HCT116 (cell line): ENCODE measurements around the gene FLG. TPM values are rescaled to one million over a fixed set of nuclear protein-coding genes. Genes with fewer than 3 reads are reported as not detected.

Experiments used
- ATAC-seq: fragments of 200-7000 bp; cut with Tn5 transposase; 2 replicates; pipeline ENCODE4 v1.9.1; 2020; ENCODE audit warnings: mild to moderate bottlenecking, moderate library complexity
- BruUV-seq: library from RNA; stranded (reverse); fragments of 400-500 nt; replicated peaks from 2 replicates; lab custom pipeline; 2021; lab: Mats Ljungman, UMichigan
- CTCF ChIA-PET: fragments of 300-600 bp; sonication (Branson Sonifier 250); formaldehyde crosslinking; loops from one replicate; lab custom pipeline; 2021; ENCODE audit warnings: antibody characterized with exemption; lab: Charles Lee
- POLR2A ChIA-PET: fragments of 300-600, 350-600 bp; sonication (Branson Sonifier 250); formaldehyde crosslinking; loops from one replicate; lab custom pipeline; 2021; ENCODE audit warnings: antibody characterized with exemption; lab: Charles Lee
- RAD21 ChIA-PET, 2 experiments: fragments of 300-600 bp; sonication (Branson Sonifier 250); formaldehyde crosslinking; loops; one replicate each; lab custom pipeline; 2023; ENCODE audit warnings: low total read pairs in 2 of 2; ENCODE audit not compliant: uncharacterized antibody in 2 of 2, unreplicated experiment in 2 of 2, low non-redundant PET in 1 of 2; lab: Charles Lee
- DNase-seq: peaks from one replicate; pipeline ENCODE4 v3.0.0-alpha.2; 2010; ENCODE audit warnings: low read depth, low spot score
- H2AFZ ChIP-seq: fragments of 200-600 bp; shearing (Covaris generic), sonication (generic); 2 replicates; pipeline ENCODE4 v1.6.1; 2017; ENCODE audit warnings: low read depth, mixed run types, mixed read lengths, antibody characterized with exemption, low read length; ENCODE audit not compliant: poor library complexity, severe bottlenecking
- H3K27ac ChIP-seq: 2 replicates; pipeline ENCODE4 v1.5.1; 2012; ENCODE audit warnings: low read depth, low read length
- H3K27me3 ChIP-seq: fragments of 200-600 bp; sonication (generic); 2 replicates; pipeline ENCODE4 v1.6.1; 2016; ENCODE audit warnings: mixed run types, low read length, mixed read lengths; ENCODE audit not compliant: insufficient read depth
- H3K36me3 ChIP-seq, 2 experiments: fragments of 200-500 bp in 1 of 2; fragments of 200-600 bp in 1 of 2; sonication (Bioruptor generic) in 1 of 2; sonication (generic) in 1 of 2; 2 replicates each; pipeline versions ENCODE4 v1.5.1 to v1.6.1; 2014 to 2016; ENCODE audit warnings: low read length in 2 of 2, inconsistent platforms in 1 of 2, mixed read lengths in 1 of 2, mixed run types in 1 of 2; ENCODE audit not compliant: insufficient read depth in 2 of 2, control insufficient read depth in 1 of 2
- H3K4me1 ChIP-seq, 2 experiments: fragments of 200-600 bp in 1 of 2; sonication (generic) in 1 of 2; 2 replicates each; pipeline versions ENCODE4 v1.5.1 to v1.6.1; 2012 to 2017; ENCODE audit warnings: low read length in 2 of 2, inconsistent platforms in 1 of 2, mild to moderate bottlenecking in 1 of 2, mixed read lengths in 1 of 2, mixed run types in 1 of 2, moderate library complexity in 1 of 2; ENCODE audit not compliant: insufficient read depth in 2 of 2, control insufficient read depth in 1 of 2
- H3K4me2 ChIP-seq: fragments of 200-600 bp; sonication (generic); 2 replicates; pipeline ENCODE4 v1.6.1; 2017; ENCODE audit warnings: mixed run types, low read length, mixed read lengths
- H3K4me3 ChIP-seq, 2 experiments: fragments of 200-600 bp in 1 of 2; sonication (generic) in 1 of 2; replicated peaks in 1 of 2; 2 replicates each; pipeline ENCODE4 v1.5.1; 2011 to 2016; ENCODE audit warnings: low read length in 2 of 2, control low read depth in 1 of 2, low read depth in 1 of 2, mild to moderate bottlenecking in 1 of 2, mixed read lengths in 1 of 2, mixed run types in 1 of 2
- H3K79me2 ChIP-seq: fragments of 200-600 bp; sonication (generic); 2 replicates; pipeline ENCODE4 v1.6.1; 2017; ENCODE audit warnings: mild to moderate bottlenecking, mixed run types, low read length, moderate library complexity, mixed read lengths; ENCODE audit not compliant: insufficient read depth
- H3K9ac ChIP-seq: fragments of 200-600 bp; sonication (generic); 2 replicates; pipeline ENCODE4 v1.6.1; 2016; ENCODE audit warnings: low read length, mixed read lengths
- H3K9me2 ChIP-seq: fragments of 200-600 bp; sonication (generic), shearing (Covaris generic); 2 replicates; pipeline ENCODE4 v1.6.1; 2017; ENCODE audit warnings: mixed run types, mild to moderate bottlenecking, moderate library complexity; ENCODE audit not compliant: insufficient read depth
- H3K9me3 ChIP-seq, 2 experiments: fragments of 200-500 bp in 1 of 2; fragments of 200-600 bp in 1 of 2; sonication (Bioruptor generic) in 1 of 2; sonication (generic) in 1 of 2; 2 replicates each; pipeline ENCODE4 v1.6.1; 2014 to 2017; ENCODE audit warnings: low read length in 2 of 2, mixed read lengths in 2 of 2, inconsistent platforms in 1 of 2, low read depth in 1 of 2, mild to moderate bottlenecking in 1 of 2, mixed run types in 1 of 2, moderate library complexity in 1 of 2; ENCODE audit not compliant: control insufficient read depth in 1 of 2, insufficient read depth in 1 of 2
- H4K20me1 ChIP-seq: fragments of 200-600 bp; sonication (generic), shearing (Covaris generic); 2 replicates; pipeline ENCODE4 v1.6.1; 2017; ENCODE audit warnings: mixed run types, mild to moderate bottlenecking, moderate library complexity; ENCODE audit not compliant: insufficient read depth
- EZH2phosphoT487 ChIP-seq: fragments of 200-600 bp; IDR thresholded peaks from 2 replicates; pipeline ENCODE4 v1.6.1; 2018; ENCODE audit warnings: antibody characterized with exemption, borderline replicate concordance
- FOSL1 ChIP-seq: IDR thresholded peaks from 2 replicates; pipeline ENCODE4 v1.6.1; 2012; ENCODE audit warnings: low read depth
- JUND ChIP-seq: IDR thresholded peaks from 2 replicates; pipeline ENCODE4 v1.6.1; 2012
- POLR2AphosphoS5 ChIP-seq: IDR thresholded peaks from 2 replicates; pipeline ENCODE4 v1.6.1; 2011; ENCODE audit warnings: mild to moderate bottlenecking, low read depth, low read length, moderate library complexity
- RAD21 ChIP-seq: IDR thresholded peaks from 2 replicates; pipeline ENCODE4 v1.6.1; 2012; ENCODE audit warnings: low read depth, mild to moderate bottlenecking
- SP1 ChIP-seq: IDR thresholded peaks from 2 replicates; pipeline ENCODE4 v1.6.1; 2012; ENCODE audit warnings: low read depth
- SRF ChIP-seq: IDR thresholded peaks from 2 replicates; pipeline ENCODE4 v1.6.1; 2012; ENCODE audit warnings: low read depth
- TCF7L2 ChIP-seq: IDR thresholded peaks from 2 replicates; pipeline ENCODE4 v1.7.0; 2011; ENCODE audit warnings: borderline replicate concordance, inconsistent platforms; ENCODE audit not compliant: insufficient read depth, insufficient read length; ENCODE audit errors: extremely low read depth
- YY1 ChIP-seq: IDR thresholded peaks from 2 replicates; pipeline ENCODE4 v1.6.1; 2011; ENCODE audit warnings: low read length, low read depth, moderate library complexity, mild to moderate bottlenecking; ENCODE audit not compliant: insufficient replicate concordance; ENCODE audit errors: extremely low read depth
- intact Hi-C: fragments of 100-400 bp; cut with micrococcal nuclease; formaldehyde crosslinking; loops from 2 replicates; pipeline ENCODE4 v1.10.0; 2022
- total RNA-seq: library from RNA; stranded (reverse); gene quantifications from one replicate; pipeline ENCODE4 v1.2.1, GENCODE V29; 2021; ENCODE audit not compliant: unreplicated experiment
- TF ChIP-seq, protein P1 (sequence below): IDR thresholded peaks from 2 replicates; pipeline ENCODE4 v1.6.1; 2012
- TF ChIP-seq, protein P2 (sequence below): IDR thresholded peaks from 2 replicates; pipeline ENCODE4 v1.6.1; 2011; ENCODE audit warnings: mild to moderate bottlenecking, low read length, moderate library complexity; ENCODE audit not compliant: insufficient replicate concordance; ENCODE audit errors: extremely low read depth
- TF ChIP-seq, protein P3 (sequence below): IDR thresholded peaks from 2 replicates; pipeline ENCODE4 v1.6.1; 2012; ENCODE audit warnings: low read depth
- TF ChIP-seq, protein P4 (sequence below): IDR thresholded peaks from 2 replicates; pipeline ENCODE4 v1.6.1; 2012

The FLG gene
- total RNA-seq, 1 experiment from 2014 or later, result 0.02 TPM

DNA sequence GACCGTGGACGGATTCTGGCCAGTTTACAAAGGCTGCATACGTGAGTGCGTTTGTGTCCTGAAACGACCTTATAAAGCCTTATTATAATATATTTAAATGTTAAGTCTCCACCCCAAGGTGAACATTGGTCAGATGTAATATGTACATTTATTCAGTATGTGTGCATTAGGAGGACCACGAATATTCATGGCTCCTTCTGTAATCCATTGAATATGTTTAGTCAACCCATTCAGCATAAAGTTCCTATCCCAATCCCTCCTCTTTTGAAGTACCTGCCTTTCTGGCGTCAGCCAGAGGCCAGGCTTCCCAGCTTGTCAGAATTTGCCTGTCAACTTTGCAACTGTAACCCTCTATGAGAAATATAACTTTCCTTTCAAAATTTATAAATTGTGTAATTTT, 10.4 kb upstream of the FLG start:
- ChIA-PET CTCF (interaction anchor here (0.5 to 1.8 kb wide), 2 partner anchors 12 to 181 kb away, joined by 3 to 10 read pairs; no protein-coding TSS in a partner anchor), RAD21 (no interaction called here), POLR2A (no interaction called here)
- intact Hi-C loops, result no loop called here
- ATAC-seq (no peak), DNase-seq (no peak)
- H3K9ac ChIP-seq, result no peak overlapping the region
- no peaks in the 10 kb centered on the region for H3K9me2 ChIP-seq
- BruUV-seq, result no TSS peak
- no peak overlapping the region for H2AFZ ChIP-seq
- no peaks in the 10 kb centered on the region for H4K20me1 ChIP-seq
- H3K9me3 ChIP-seq, result no peaks in the 10 kb centered on the region
- H3K36me3 ChIP-seq, result no peaks in the 10 kb centered on the region
- no peak overlapping the region for H3K27ac ChIP-seq
- H3K4me3 ChIP-seq, result no peak overlapping the region
- TF ChIP-seq TCF7L2 (no peak), RAD21 (no peak), EZH2phosphoT487 (no peak), FOSL1 (no peak), SP1 (no peak), POLR2AphosphoS5 (no peak), SRF (no peak), JUND (no peak), YY1 (no peak)
- TF ChIP-seq, protein P1, sequence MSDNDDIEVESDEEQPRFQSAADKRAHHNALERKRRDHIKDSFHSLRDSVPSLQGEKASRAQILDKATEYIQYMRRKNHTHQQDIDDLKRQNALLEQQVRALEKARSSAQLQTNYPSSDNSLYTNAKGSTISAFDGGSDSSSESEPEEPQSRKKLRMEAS, result no peak
- TF ChIP-seq, protein P2, sequence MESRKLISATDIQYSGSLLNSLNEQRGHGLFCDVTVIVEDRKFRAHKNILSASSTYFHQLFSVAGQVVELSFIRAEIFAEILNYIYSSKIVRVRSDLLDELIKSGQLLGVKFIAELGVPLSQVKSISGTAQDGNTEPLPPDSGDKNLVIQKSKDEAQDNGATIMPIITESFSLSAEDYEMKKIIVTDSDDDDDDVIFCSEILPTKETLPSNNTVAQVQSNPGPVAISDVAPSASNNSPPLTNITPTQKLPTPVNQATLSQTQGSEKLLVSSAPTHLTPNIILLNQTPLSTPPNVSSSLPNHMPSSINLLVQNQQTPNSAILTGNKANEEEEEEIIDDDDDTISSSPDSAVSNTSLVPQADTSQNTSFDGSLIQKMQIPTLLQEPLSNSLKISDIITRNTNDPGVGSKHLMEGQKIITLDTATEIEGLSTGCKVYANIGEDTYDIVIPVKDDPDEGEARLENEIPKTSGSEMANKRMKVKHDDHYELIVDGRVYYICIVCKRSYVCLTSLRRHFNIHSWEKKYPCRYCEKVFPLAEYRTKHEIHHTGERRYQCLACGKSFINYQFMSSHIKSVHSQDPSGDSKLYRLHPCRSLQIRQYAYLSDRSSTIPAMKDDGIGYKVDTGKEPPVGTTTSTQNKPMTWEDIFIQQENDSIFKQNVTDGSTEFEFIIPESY, result no peak
- TF ChIP-seq, protein P3, sequence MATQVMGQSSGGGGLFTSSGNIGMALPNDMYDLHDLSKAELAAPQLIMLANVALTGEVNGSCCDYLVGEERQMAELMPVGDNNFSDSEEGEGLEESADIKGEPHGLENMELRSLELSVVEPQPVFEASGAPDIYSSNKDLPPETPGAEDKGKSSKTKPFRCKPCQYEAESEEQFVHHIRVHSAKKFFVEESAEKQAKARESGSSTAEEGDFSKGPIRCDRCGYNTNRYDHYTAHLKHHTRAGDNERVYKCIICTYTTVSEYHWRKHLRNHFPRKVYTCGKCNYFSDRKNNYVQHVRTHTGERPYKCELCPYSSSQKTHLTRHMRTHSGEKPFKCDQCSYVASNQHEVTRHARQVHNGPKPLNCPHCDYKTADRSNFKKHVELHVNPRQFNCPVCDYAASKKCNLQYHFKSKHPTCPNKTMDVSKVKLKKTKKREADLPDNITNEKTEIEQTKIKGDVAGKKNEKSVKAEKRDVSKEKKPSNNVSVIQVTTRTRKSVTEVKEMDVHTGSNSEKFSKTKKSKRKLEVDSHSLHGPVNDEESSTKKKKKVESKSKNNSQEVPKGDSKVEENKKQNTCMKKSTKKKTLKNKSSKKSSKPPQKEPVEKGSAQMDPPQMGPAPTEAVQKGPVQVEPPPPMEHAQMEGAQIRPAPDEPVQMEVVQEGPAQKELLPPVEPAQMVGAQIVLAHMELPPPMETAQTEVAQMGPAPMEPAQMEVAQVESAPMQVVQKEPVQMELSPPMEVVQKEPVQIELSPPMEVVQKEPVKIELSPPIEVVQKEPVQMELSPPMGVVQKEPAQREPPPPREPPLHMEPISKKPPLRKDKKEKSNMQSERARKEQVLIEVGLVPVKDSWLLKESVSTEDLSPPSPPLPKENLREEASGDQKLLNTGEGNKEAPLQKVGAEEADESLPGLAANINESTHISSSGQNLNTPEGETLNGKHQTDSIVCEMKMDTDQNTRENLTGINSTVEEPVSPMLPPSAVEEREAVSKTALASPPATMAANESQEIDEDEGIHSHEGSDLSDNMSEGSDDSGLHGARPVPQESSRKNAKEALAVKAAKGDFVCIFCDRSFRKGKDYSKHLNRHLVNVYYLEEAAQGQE, result no peak
- TF ChIP-seq, protein P4, sequence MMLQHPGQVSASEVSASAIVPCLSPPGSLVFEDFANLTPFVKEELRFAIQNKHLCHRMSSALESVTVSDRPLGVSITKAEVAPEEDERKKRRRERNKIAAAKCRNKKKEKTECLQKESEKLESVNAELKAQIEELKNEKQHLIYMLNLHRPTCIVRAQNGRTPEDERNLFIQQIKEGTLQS, result no peak
- H3K4me2 ChIP-seq, result no peak overlapping the region
- no peaks in the 10 kb centered on the region for H3K4me1 ChIP-seq
- H3K79me2 ChIP-seq, result no peaks in the 10 kb centered on the region
- H3K27me3 ChIP-seq, result peaks cover 32% of the 10 kb centered on the region
